RWPE2 (cell line): ENCODE results near the gene CSPG5.

Experiments used
- ATAC-seq: fragments of 200-7000 bp; cut with Tn5 transposase; 3 replicates; pipeline ENCODE4 v1.9.1; 2021; ENCODE audit warnings: low read depth
- DNase-seq: peaks from one replicate; pipeline ENCODE4 v3.0.0-alpha.2; 2020; ENCODE audit warnings: low spot score
- H3K27ac ChIP-seq: fragments of 450-650 bp; 2 replicates; pipeline ENCODE4 v1.5.1; 2017; ENCODE audit warnings: mild to moderate bottlenecking; ENCODE audit not compliant: poor library complexity, severe bottlenecking
- H3K27me3 ChIP-seq: fragments of 250-450 bp; sonication (Bioruptor Pico); 2 replicates; pipeline ENCODE4 v1.5.1; 2021; ENCODE audit warnings: mild to moderate bottlenecking, moderate library complexity; ENCODE audit not compliant: insufficient read depth, poor library complexity, severe bottlenecking
- H3K36me3 ChIP-seq: fragments of 250-450 bp; sonication (Bioruptor Pico); 2 replicates; pipeline ENCODE4 v1.5.1; 2020; ENCODE audit warnings: low read depth, mild to moderate bottlenecking, moderate library complexity
- H3K4me1 ChIP-seq: fragments of 250-450 bp; sonication (Bioruptor Pico); 2 replicates; pipeline ENCODE4 v1.5.1; 2021; ENCODE audit warnings: mild to moderate bottlenecking, moderate library complexity; ENCODE audit not compliant: insufficient read depth, poor library complexity, severe bottlenecking
- H3K4me3 ChIP-seq: fragments of 250-450 bp; sonication (Bioruptor Pico); 2 replicates; pipeline ENCODE4 v1.5.1; 2021; ENCODE audit warnings: mild to moderate bottlenecking, moderate library complexity; ENCODE audit not compliant: severe bottlenecking
- H3K9me3 ChIP-seq: fragments of 250-450 bp; sonication (Bioruptor Pico); 2 replicates; pipeline ENCODE4 v1.5.1; 2021; ENCODE audit warnings: mild to moderate bottlenecking, moderate library complexity; ENCODE audit not compliant: severe bottlenecking
- TF ChIP-seq, protein P1 (sequence below): fragments of 450-650 bp; IDR thresholded peaks from one replicate; pipeline ENCODE4 v1.5.1; 2017; ENCODE audit warnings: mild to moderate bottlenecking, moderate library complexity; ENCODE audit not compliant: poor library complexity, severe bottlenecking

Gene CSPG5

DNA sequence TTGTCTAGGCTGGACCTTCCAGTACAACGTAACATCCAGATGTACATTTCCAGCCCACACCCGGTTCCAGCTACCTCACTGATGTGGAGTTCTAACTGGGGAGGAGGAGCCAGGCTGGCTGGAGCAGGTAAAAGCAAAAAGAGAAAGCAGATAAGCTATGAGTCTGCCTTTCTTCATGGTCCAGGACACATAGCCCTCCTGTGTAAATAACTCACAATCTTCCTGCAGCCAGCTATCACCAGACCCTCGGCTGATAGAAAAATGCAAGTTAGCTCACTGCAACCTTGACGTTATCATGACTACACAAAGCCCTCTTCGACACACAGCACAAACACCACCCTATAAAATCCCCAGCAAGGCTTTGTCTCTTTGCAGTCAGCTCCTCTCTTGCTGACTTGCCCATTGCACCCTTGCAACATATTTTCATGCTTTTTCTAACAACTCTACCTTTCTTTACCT, 44.6 kb downstream of the CSPG5 start:
- TF ChIP-seq, protein P1, sequence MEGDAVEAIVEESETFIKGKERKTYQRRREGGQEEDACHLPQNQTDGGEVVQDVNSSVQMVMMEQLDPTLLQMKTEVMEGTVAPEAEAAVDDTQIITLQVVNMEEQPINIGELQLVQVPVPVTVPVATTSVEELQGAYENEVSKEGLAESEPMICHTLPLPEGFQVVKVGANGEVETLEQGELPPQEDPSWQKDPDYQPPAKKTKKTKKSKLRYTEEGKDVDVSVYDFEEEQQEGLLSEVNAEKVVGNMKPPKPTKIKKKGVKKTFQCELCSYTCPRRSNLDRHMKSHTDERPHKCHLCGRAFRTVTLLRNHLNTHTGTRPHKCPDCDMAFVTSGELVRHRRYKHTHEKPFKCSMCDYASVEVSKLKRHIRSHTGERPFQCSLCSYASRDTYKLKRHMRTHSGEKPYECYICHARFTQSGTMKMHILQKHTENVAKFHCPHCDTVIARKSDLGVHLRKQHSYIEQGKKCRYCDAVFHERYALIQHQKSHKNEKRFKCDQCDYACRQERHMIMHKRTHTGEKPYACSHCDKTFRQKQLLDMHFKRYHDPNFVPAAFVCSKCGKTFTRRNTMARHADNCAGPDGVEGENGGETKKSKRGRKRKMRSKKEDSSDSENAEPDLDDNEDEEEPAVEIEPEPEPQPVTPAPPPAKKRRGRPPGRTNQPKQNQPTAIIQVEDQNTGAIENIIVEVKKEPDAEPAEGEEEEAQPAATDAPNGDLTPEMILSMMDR = no peak
- H3K27ac ChIP-seq = no peak overlapping the region
- no peaks in the 10 kb centered on the region for H3K9me3 ChIP-seq
- H3K27me3 ChIP-seq = no peaks in the 10 kb centered on the region
- DNase-seq (no peak), ATAC-seq (no peak)
- H3K36me3 ChIP-seq = no peaks in the 10 kb centered on the region
- no peak overlapping the region for H3K4me3 ChIP-seq
- no peaks in the 10 kb centered on the region for H3K4me1 ChIP-seq

DNA sequence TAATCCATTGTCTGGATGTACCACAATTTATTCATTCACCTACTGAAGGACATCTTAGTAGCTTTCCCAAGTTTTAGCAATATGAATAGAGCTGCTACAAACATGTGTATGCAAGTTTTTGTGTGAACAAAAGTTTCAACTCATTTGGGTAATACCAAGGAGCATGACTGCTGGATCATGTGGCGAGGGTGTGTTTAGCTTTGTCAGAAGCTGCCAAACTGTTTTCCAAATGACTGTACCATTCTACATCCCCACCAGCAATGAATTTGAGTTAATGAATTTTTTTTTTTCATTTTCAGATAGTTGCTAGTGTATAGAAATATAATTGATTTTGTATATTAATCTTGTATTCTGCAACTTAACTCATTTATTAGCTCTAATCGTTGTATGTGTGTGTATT, 45.2 kb downstream of the CSPG5 start:
- no peaks in the 10 kb centered on the region for H3K36me3 ChIP-seq
- DNase-seq (no peak), ATAC-seq (no peak)
- TF ChIP-seq, protein P1 = no peak
- no peaks in the 10 kb centered on the region for H3K27me3 ChIP-seq
- no peaks in the 10 kb centered on the region for H3K9me3 ChIP-seq
- no peak overlapping the region for H3K27ac ChIP-seq
- no peaks in the 10 kb centered on the region for H3K4me1 ChIP-seq
- H3K4me3 ChIP-seq = no peak overlapping the region

DNA sequence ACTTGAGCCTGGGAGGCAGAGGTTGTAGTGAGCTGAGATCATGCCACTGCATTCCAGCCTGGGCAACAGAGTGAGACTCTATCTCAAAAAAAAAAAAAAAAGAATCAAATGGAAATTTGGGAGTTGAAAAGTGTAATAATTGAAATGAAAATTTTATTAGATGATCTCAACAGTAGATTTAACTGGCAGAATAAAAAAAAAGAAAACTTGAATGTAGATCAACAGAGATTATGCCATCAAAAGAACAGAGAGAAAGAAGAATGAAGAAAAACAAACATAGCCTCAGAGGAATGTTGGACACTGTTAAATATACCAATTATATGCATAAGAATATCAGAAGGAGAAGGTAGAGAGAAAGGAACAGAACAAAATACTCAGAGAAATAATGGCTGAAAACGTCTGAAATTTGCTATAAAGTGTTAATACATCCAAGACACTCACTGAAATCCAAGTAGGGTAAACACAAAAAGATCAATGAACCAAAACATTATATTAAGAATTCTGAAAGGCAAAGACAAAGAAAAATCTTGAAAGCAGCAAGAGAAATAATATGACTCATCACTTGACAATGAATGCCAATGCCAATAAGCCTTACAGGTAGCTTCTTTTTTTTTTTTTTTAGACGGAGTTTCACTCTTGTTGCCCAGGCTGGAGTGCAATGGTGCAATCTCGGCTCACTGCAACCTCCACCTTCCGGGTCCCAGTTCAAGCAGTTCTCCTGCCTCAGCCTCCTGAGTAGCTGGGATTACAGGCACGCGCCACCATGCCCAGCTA, 50.5 kb downstream of the CSPG5 start:
- TF ChIP-seq, protein P1 = no peak
- no peak for DNase-seq
- Histone ChIP-seq H3K9me3 (no peaks in the 10 kb centered on the region), H3K4me3 (no peak overlapping the region), H3K27me3 (no peaks in the 10 kb centered on the region), H3K27ac (no peak overlapping the region), H3K4me1 (no peaks in the 10 kb centered on the region), H3K36me3 (no peaks in the 10 kb centered on the region)
- ATAC-seq = no peak

DNA sequence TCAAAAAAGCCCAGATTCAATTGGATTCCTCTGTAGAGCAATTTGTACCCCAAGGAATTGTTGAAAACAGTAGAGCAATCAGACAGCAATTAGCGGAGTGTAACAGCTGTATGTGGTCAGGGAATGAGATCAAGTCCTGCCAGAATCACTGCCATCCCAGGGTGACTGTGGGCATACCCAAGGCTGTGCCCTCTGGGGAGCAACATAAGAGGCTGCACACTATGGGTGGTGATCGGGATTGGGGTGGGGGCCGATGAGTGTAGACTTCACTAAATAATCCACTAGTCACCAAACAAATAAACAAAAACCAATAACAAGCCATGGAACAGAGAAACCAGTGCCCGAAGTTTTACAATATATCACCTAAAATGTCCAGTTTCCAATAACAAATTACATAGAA, 53.0 kb downstream of the CSPG5 start:
- ATAC-seq = no peak
- H3K4me3 ChIP-seq = no peak overlapping the region
- no peak overlapping the region for H3K27ac ChIP-seq
- TF ChIP-seq, protein P1 = no peak
- no peaks in the 10 kb centered on the region for H3K36me3 ChIP-seq
- H3K9me3 ChIP-seq = no peaks in the 10 kb centered on the region
- no peaks in the 10 kb centered on the region for H3K27me3 ChIP-seq
- DNase-seq = no peak
- H3K4me1 ChIP-seq = no peaks in the 10 kb centered on the region

DNA sequence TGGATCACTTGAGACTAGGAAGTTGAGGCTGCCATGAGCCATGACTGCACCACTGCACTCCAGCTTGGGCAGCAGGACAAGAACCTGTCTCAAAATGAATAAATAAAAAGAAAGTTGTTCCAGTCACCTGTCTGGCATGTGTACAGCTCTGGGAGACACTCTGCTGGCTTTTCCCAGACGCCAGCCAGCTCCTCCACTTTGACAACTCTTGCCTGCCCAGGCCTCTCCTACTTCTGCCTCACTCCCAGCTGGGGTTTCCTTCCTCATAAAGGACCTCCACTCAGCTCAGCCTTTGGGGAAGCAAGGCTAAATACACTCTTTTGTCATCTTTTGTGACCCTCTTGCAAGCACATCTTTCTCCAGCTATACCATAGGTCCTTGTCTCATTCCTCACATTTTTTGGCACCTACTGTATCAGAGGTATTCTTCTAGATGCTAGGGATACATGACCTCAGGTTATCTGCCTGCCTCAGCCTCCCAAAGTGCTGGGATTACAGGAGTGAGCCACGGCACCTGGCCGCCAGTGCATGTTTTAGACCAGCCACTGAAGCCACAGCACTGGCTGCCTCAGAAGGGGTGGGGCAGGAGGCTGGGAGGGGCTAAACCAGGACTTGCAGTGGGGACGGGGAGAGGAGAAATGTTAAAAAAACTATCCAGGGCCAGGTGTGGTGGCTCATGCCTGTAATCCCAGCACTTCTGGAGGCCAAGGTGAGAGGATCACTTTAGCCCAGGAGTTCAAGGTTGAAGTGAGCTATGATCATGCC, 55.2 kb downstream of the CSPG5 start:
- TF ChIP-seq, protein P1 = no peak
- ATAC-seq = no peak

More for the DNA sequence above, 55.2 kb downstream of the CSPG5 start:
- no peak for DNase-seq
- Histone ChIP-seq H3K4me3 (no peak overlapping the region), H3K9me3 (no peaks in the 10 kb centered on the region), H3K4me1 (no peaks in the 10 kb centered on the region), H3K27me3 (no peaks in the 10 kb centered on the region), H3K27ac (no peak overlapping the region), H3K36me3 (no peaks in the 10 kb centered on the region)
